GM18907 (cell line): Measurements from ENCODE around the gene SRC.
"Not testable (repeated sequence)": the region's sequence is repeated elsewhere in the genome, so short reads cannot be mapped to it uniquely, and the experiment has no call there.

Experiments used
- ATAC-seq: cut with Tn5 transposase; IDR thresholded peaks from one replicate; pipeline ENCODE4 v1.9.1; 2021; ENCODE audit warnings: mild to moderate bottlenecking, moderate library complexity; ENCODE audit not compliant: unreplicated experiment

Gene SRC

GRCh38 chr20:37362231-37362792 is 16.4 kb downstream of the SRC start:
- no peak for ATAC-seq

- ATAC-seq = no peak
Measured at GRCh38 chr20:37362821-37363220, 16.9 kb downstream of the SRC start.

GRCh38 chr20:37363221-37364012 is 17.5 kb downstream of the SRC start:
- ATAC-seq = no peak

DNA sequence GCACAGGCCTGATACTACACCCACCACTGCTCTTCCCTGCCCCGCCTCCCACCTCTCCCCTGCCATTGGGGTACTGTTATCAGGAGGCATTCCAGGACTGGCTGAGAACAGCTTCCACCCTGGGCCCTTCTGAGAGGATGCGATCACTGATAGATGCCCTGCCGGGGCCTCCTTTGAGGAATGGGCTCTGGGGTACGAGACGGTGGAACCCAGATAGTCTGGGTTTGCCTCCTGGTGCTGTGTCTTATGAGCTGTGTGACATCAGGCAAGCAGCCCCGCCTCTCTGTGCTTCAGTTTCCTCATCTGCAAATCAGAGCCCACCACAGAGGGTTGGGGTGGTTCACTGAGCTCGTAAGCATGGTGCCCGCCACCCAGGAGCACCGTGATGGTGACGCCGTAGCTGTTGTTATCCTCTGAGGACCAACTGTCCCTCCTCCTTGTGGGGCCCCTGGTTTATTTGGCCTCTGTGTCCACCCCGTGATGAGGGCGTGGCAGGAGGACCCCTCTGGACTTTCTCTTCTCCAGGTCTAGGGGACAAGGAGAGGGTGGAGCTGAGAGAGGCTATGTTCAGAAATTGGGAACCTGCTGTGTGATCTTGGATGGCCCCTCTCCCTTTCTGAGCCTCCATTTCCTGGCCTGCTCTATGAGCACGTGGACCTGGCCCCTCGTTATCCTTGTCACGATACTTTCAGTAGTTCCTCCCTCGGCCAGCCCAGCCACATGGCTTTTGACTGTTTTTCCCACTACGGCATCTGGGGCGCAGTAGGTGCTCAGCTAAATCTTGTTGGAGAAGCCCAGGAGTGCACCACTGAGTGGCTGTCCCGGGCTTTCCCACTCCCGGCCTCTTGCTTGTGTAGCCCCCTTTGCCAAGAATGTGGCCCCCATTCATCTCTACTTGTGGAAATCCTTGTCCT is 18.3 kb downstream of the SRC start:
- no peak for ATAC-seq

DNA sequence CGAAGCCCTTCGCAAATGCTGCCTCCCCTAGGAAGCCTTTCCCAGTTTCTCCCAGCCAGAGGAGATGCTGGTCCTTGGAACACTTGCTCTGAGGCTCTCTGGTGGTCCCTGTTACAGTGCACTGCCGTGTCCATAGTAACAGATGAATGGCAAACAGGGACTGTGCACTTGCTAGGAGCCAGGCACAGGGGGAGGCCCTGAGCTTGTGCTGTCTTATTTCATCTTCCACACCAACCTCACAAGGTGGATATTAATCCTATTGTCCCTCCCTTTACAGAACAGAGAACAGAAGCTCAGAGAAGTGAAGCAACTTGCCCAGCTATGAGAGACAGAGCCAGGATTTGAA is 19.0 kb downstream of the SRC start:
- no peak for ATAC-seq

DNA sequence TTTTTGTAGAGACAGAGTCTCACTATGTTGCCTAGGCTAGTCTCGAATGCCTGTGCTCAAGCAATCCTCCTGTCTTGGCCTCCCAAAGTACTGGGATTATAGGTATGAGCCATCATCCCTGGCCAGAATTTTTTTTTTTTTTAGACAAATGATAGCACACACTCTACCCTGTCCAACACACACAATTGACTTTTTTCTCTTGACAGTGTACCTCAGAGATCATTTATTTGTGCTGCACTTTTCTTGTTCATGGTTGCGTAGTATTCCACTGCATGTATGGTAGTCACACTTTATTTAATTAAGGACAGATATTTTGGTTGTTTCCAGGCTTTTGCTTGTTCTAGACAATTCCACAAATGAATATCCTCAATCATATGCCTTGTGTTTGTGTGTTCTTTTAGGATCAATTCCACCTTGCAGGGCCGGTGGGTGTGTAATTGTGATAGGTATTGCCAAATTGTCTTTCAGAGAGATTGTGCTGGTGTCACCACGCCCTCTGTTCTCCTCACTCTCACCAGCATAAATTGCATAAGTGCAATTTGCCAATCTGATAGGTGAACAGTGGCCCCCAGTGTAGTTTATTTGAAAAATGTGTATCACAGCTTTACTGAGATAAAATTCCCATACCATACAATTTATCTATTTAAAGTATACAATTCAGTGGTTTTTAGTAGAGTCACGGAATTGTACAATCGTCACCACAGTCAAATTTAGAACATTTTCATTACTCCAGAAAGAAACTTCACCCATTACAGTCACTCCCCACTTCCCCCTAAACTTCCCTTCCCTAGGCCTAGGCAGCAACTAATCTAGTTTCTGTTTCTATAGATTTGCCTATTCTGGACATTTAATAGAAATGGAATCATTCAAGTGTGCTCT is 20.1 kb downstream of the SRC start:
- ATAC-seq = peak; percentile 68

- no peak for ATAC-seq
Measured at GRCh38 chr20:37366743-37367142, 20.8 kb downstream of the SRC start.

DNA sequence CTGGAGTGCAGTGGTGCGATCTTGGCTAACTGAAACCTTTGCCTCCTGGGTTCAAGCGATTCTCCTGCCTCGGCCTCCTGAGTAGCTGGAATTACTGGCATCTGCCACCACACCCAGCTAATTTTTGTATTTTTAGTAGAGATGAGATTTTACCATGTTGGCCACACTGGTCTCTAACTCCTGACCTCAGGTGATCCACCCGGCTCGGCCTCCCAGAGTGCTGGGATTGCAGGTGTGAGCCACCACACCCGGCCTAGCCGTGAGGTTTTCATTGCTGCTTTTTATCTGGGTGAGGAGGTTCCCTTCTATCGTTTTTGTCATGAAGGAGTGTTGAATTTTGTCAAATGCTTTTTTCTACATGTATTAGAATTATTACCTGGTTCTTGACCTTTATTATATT is 23.9 kb downstream of the SRC start:
- ATAC-seq = no peak

- not testable (repeated sequence) for ATAC-seq
Measured at GRCh38 chr20:37371845-37372244, 25.9 kb downstream of the SRC start.

DNA sequence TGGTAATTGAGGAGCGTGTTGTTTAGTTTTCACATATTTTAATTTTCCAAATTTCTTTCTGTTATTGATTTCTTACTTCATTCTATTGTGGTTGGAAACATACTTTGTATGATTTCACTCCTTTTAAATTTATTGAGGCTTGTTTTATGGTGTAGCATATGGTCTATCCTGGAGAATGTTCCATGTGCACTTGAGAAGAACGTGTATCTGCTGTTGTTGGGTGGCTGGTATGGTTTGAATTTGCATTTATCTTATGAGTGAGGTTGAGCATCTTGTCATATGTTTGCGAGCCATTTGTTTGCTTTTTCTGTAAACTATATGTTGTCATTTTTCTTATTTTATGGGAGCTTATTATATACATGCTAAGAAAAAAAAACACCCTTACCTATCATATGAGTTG is 26.5 kb downstream of the SRC start:
- ATAC-seq = no peak

DNA sequence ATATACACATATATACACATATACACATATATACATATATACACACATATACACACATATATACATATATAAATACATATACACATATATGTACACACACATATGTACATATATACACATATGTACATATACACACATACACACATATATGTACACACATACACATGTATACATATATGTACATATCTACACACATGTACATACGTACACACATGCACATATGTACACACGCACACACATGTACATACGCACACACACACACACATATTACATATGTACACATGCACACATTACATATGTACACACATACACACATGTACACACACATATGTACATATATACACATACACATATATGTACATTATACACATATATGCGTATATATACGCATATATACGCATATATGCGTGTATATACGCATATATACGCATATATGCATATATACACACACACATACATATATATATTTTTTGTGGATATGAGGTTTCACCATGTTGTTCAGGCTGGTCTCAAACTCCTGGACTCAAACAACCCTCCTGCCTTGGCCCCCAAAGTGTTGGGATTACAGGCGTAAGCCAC is 27.2 kb downstream of the SRC start:
- ATAC-seq = no peak

DNA sequence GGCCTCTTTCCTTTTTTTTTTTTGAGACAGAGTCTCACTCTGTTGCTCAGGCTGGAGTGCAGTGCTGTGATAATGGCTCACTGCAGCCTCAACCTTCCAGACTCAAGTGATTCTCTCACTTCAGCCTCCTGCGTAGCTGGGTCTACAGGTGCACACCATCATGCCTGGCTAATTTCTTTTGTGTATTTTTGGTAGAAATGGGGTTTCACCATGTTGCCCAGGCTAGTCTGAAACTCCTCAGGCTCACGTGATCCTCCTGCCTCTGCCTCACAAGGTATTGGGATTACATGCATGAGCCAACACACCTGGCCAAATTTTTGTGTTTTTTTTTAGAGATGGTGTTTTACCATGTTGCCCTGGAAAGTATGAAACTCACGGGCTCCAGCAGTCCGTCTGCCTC is 29.3 kb downstream of the SRC start:
- no peak for ATAC-seq

- no peak for ATAC-seq
Measured at GRCh38 chr20:37376324-37376723, 30.4 kb downstream of the SRC start.

DNA sequence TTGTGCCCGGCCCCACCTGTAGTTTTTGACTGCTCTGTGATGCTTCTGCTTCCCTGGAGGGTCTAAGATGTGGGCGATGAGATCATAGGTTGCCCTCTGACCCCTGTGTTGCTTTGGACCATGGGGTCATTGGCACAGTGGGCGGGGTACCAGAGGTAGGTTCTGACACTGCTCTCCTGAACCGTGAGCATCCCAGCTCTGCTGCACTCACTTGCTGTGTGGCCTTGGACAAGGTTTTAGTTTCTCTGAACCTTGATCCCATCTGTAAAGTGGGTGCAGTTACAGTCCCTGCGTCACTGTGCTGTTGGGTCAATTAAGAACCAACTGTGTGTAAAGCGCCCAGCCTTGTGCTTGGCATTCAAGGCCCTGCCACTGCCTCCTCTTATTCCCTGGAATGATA is 30.9 kb downstream of the SRC start:
- ATAC-seq = no peak

DNA sequence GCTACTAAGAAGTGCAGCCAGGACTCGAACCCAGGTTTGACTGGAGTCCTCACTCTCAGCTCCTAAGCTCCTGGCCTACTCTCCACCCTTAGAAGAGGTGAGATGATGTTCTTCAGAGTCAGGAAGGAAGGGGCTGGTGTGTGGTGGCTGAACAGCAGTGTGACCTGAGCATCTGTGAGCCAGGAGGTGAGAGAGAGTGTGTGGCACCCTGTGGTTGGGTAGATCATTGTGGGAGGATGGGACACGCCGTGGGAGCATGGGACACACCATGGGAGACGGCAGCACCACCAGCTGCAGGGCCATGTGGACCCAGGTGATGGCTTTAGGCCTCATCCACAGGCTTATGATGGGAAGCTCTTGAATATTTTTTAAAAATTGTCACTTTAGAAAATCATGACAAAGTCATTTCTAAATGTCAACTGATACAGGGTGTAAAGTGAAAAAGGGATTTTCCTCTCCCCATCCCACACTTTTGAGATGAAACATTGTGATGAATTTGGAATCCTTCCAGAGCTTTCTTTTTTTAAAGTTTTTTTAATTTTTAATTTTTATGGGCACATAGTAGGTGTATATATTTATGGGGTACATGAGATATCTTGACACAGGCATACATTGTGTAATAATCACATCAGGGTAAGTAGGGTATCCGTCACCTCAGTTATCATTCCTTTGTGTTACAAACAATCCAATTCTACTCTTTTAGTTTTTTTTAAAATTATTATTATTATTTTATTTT is 31.6 kb downstream of the SRC start:
- ATAC-seq = peak; percentile 52

GRCh38 chr20:37378420-37378784 is 32.5 kb downstream of the SRC start:
- no peak for ATAC-seq

DNA sequence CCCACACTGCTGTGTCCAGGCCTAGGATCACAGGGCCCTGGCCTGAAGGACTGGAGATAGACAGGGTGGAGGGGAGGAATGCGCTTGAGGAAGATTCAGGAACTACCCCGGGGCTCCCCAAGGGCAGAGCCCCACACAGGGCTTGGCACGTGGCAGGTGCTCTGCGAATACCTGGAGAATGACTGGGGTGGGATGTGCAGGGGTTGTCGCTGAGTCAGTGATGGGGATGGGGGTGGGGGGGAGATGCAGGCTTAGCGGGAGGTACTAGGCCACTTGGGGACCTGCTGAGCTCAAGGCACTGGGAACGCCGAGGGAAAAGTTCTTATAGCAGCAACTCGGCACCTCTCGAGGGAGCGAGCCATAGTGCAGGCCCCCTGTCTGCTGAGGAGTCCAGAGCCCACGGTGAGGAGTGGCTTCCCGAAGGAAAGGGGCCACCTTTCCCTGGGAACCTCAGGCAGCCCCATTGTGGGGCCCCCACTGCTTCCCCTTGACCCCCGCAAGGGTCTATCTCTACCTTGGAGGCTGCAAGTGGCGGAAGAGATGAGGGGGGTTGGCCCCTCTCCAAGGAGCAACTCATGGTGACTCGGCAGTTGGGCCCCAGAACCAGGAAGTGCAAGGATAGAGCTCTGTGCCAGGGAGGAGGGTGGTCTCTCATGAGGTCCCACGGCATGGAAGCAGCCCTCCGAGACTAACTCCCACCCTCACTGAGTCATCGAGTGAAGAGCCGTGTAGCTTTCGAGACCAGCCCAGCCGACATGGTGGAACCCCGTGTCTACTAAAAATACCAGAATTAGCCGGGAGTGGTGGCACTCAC is 33.1 kb downstream of the SRC start:
- no peak for ATAC-seq

- no peak for ATAC-seq
Measured at GRCh38 chr20:37379967-37380828, 34.3 kb downstream of the SRC start.
